Measurements from ENCODE around the gene FHAD1. TPM values are rescaled to one million over a fixed set of nuclear protein-coding genes. Genes with fewer than 3 reads are reported as not detected.

The FHAD1 gene
- polyA plus RNA-seq, 3 donors = 0.67 to 0.69 TPM; not detected in 1

DNA sequence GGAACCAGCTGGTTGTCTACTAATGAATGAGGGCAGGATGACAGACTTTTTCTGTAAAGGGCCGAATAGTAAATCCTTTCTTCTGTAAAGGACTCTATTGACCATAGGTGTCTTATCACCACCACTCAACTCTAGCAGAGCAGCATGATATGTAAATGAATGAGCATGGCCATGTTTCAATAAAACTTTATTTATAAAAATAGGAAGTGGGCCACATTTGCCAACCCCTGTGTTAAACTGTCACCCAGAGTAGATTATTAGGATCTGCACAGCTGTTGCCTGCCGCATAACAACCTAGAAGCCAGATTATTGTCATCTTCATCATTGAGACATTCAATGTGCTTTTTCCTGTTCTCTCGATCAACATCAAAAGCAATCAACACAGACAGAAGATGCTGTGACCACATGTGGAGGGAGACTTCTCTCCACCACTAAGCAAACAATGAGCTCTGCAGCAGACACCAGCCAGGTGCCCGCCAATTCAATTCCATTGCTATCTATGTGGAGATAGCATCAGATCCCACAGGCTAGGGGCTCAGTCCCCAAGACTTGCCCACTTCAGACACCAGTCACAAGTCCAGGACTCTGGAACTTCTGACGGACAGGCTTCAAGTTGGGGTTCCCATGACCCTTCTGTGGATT, 155.9 kb downstream of the FHAD1 start:
- no peaks in the 10 kb centered on the region for H3K4me1 Mint-ChIP-seq
- Histone ChIP-seq H3K4me2 (replicated peaks; ENCODE audit: extremely low read depth, low read length, poor library complexity, severe bottlenecking) (no peak overlapping the region), H3K9ac (ENCODE audit: insufficient read depth, low read length, poor library complexity, severe bottlenecking) (no peak overlapping the region), H3K27me3 (ENCODE audit: control insufficient read depth in 2 of 2, insufficient read depth in 2 of 2, low read length in 2 of 2) (peaks cover 0 to 7% of the 10 kb centered on the region in 2 donors), H2AFZ (ENCODE audit: insufficient read depth, low read depth, low read length, poor library complexity, severe bottlenecking) (no peak overlapping the region), H3K4me3 (replicated peaks in 1 of 3; ENCODE audit: low read depth in 2 of 3, low read length in 3 of 3) (no peak overlapping the region), H3K4me1 (ENCODE audit: control insufficient read depth in 1 of 2, insufficient read depth in 2 of 2, low read length in 2 of 2) (no peaks in the 10 kb centered on the region), H3K27ac (ENCODE audit: low read depth in 1 of 2, low read length in 2 of 2) (no peak overlapping the region), H3K79me2 (ENCODE audit: insufficient read depth, low read length) (no peaks in the 10 kb centered on the region), H3K9me3 (replicated peaks in 1 of 2; ENCODE audit: control insufficient read depth in 1 of 2, insufficient read depth in 1 of 2, low read length in 2 of 2) (peaks cover 5% of the 10 kb centered on the region in 2 donors), H4K20me1 (ENCODE audit: insufficient read depth, low read length) (no peaks in the 10 kb centered on the region), H3K36me3 (replicated peaks in 1 of 2; ENCODE audit: control insufficient read depth in 1 of 2, insufficient read depth in 2 of 2, low read length in 2 of 2) (no peaks in the 10 kb centered on the region)
- intact Hi-C loops (cut with micrococcal nuclease) = no loop called here
- H3K4me3 Mint-ChIP-seq = no peak overlapping the region
- H3K27me3 Mint-ChIP-seq (ENCODE audit: low read depth in 3 of 3) = peaks cover 3 to 13% (median 11%) of the 10 kb centered on the region in 3 donors
- TF ChIP-seq, protein P1, sequence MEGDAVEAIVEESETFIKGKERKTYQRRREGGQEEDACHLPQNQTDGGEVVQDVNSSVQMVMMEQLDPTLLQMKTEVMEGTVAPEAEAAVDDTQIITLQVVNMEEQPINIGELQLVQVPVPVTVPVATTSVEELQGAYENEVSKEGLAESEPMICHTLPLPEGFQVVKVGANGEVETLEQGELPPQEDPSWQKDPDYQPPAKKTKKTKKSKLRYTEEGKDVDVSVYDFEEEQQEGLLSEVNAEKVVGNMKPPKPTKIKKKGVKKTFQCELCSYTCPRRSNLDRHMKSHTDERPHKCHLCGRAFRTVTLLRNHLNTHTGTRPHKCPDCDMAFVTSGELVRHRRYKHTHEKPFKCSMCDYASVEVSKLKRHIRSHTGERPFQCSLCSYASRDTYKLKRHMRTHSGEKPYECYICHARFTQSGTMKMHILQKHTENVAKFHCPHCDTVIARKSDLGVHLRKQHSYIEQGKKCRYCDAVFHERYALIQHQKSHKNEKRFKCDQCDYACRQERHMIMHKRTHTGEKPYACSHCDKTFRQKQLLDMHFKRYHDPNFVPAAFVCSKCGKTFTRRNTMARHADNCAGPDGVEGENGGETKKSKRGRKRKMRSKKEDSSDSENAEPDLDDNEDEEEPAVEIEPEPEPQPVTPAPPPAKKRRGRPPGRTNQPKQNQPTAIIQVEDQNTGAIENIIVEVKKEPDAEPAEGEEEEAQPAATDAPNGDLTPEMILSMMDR (IDR thresholded peaks at IDR 0.05) = no peak
- H3K36me3 Mint-ChIP-seq = peaks cover 0 to 2% of the 10 kb centered on the region in 2 donors
- no peak for DNase-seq
- 83% methylated on average over 1 of the region's 5 CpGs for WGBS (ENCODE audit: insufficient coverage)
- peaks cover 2 to 16% (median 8%) of the 10 kb centered on the region in 7 donors for H3K9me3 Mint-ChIP-seq
- no peak overlapping the region for H3K27ac Mint-ChIP-seq

DNA sequence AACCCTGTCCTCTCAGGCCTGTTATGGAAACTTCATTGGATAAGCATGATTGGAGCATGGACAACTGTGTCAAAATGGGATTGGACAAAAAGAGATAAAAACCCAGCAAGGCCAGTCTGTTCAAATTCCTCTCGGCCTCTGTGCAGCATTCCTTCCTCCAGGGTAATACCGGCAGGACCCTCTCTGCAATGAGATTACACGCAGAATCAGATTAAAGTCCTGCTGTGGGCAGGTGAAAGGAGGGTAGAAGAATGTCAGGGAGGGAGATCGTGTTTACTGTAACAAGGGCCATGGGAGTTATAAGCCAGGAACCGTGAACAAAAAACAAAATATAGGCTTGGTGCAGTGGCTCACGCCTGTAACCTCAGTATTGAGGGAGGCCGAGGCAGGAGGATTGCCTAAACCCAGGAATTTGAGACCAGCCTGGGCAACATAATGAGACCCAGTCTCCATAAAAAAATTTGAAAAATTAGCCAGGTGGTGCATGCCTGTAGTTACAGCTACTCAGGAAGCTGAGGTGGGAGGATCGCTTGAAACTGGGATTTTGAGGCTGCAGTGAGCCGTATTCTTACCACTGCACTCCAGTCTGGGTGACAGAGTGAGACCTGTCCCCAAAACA, 157.0 kb downstream of the FHAD1 start:
- Mint-ChIP-seq H3K27me3 (ENCODE audit: low read depth in 3 of 3) (peaks cover 8 to 20% (median 19%) of the 10 kb centered on the region in 3 donors), H3K4me3 (no peak overlapping the region), H3K4me1 (peaks cover 4% of the 10 kb centered on the region), H3K36me3 (peaks cover 1 to 7% of the 10 kb centered on the region in 2 donors), H3K27ac (no peak overlapping the region), H3K9me3 (peaks cover 2 to 12% (median 8%) of the 10 kb centered on the region in 7 donors)
- no peak overlapping the region for H3K9ac ChIP-seq (ENCODE audit: insufficient read depth, low read length, poor library complexity, severe bottlenecking)
- H3K36me3 ChIP-seq (replicated peaks in 1 of 2; ENCODE audit: control insufficient read depth in 1 of 2, insufficient read depth in 2 of 2, low read length in 2 of 2) = no peaks in the 10 kb centered on the region
- TF ChIP-seq, protein P1 (IDR thresholded peaks at IDR 0.05) = no peak
- 92% methylated on average over 7 of the region's 9 CpGs for WGBS (ENCODE audit: insufficient coverage)
- peaks cover 5% of the 10 kb centered on the region in 2 donors for H3K9me3 ChIP-seq (replicated peaks in 1 of 2; ENCODE audit: control insufficient read depth in 1 of 2, insufficient read depth in 1 of 2, low read length in 2 of 2)
- H3K4me2 ChIP-seq (replicated peaks; ENCODE audit: extremely low read depth, low read length, poor library complexity, severe bottlenecking) = no peak overlapping the region
- H3K27me3 ChIP-seq (ENCODE audit: control insufficient read depth in 2 of 2, insufficient read depth in 2 of 2, low read length in 2 of 2) = peaks cover 0 to 16% of the 10 kb centered on the region in 2 donors
- H4K20me1 ChIP-seq (ENCODE audit: insufficient read depth, low read length) = no peaks in the 10 kb centered on the region
- H2AFZ ChIP-seq (ENCODE audit: insufficient read depth, low read depth, low read length, poor library complexity, severe bottlenecking) = no peak overlapping the region
- no peaks in the 10 kb centered on the region for H3K79me2 ChIP-seq (ENCODE audit: insufficient read depth, low read length)
- no peak overlapping the region for H3K27ac ChIP-seq (ENCODE audit: low read depth in 1 of 2, low read length in 2 of 2)
- intact Hi-C loops (cut with micrococcal nuclease) = no loop called here
- peaks cover 2 to 5% of the 10 kb centered on the region in 2 donors for H3K4me1 ChIP-seq (ENCODE audit: control insufficient read depth in 1 of 2, insufficient read depth in 2 of 2, low read length in 2 of 2)
- no peak overlapping the region for H3K4me3 ChIP-seq (replicated peaks in 1 of 3; ENCODE audit: low read depth in 2 of 3, low read length in 3 of 3)
- DNase-seq = no peak
